ENCODE measurements around the gene ASF1A.
"Not testable (repeated sequence)": the region's sequence is repeated elsewhere in the genome, so short reads cannot be mapped to it uniquely, and the experiment has no call there.

ASF1A gene

DNA sequence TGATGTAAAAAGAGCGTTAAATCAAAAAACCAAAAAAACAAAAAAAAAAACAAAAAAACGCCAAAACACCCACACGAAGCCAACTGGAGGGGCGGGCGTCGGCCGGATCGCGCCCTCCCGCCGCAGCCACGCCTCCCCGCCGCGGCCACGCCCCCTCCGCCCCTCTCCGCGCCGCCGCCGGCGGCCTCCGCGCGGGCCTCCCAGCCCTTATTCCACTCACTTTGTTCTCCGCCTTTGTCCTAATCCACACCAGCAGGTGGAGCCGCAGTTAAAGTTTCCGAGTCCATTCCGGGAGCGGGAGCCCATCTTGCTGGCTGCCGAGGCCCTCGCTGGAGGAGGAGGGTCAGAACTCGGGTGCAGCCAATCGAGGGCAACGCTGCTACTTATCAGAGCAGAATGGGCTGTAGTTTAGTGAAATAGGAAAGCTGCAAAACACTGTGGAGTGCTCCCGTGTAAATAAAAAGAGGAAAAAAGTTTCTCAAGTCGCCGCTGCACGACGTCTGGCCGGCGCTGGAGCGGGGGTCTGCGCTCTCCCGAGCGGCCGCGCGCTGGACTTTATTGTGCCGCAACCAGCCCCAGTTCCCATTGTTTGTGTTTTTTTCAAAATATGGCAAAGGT, at the start of gene ASF1A:
TSS of gene ASF1A (plus strand) at position 346 of the 618 bp plus-strand sequence. CDS start at position 608, 262 bp downstream.
- peak; percentile 96 for DNase-seq

DNA sequence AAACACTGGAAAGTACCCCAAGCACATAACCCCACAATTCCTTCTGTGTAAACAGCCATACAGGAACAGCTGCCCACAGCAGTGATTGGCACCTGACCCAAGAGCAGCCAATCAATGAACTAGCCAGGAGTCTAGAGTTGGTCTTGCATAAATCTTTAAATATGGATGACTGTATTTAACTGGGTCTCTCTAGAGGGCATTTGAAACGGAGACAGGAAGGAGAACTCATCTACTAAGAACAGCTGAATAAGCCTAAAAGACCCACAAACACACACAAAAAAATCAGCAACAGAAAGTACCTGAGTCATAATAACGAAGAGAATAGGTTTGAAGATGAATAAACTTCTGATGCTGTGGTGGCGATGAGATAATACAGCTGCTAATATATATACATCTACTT, 49.0 kb upstream of the ASF1A start:
- no peak for DNase-seq

DNA sequence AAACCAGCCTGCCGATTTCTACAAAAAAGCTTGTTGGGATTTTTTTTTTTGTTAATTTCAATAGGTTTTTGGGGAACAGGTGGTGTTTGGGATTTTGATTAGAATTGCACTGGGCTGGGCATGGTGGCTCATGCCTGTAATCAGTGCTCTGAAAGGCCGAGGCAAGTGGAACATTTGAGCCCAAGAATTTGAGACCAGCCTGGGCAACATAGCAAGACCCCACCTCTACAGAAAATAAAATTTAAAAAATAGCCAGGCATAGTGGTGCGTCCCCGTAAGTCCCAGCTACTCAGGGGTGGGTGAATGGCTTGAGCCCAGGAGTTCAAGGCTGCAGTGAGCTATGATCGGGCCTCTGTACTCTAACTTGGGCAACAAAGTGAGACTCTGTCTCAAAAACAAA, 40.5 kb upstream of the ASF1A start:
- DNase-seq = no peak

DNA sequence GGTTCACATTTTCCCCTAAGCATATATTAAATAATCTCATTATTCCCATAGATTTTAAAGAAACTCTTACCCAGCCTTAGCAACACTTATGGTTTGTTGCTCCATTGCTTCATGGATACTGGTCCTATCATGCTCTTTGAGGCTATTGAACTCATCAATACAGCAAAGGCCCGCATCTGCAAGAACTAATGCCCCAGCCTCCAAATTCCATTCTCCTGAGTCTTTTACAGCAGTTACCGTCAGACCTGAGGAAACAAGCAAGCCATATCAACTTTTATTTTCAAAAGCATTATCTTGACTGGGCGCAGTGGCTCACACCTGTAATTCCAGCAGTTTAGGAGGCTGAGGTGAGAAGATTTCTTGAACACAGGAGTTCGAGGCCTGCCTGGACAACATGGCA, 37.7 kb upstream of the ASF1A start:
- no peak for DNase-seq

DNA sequence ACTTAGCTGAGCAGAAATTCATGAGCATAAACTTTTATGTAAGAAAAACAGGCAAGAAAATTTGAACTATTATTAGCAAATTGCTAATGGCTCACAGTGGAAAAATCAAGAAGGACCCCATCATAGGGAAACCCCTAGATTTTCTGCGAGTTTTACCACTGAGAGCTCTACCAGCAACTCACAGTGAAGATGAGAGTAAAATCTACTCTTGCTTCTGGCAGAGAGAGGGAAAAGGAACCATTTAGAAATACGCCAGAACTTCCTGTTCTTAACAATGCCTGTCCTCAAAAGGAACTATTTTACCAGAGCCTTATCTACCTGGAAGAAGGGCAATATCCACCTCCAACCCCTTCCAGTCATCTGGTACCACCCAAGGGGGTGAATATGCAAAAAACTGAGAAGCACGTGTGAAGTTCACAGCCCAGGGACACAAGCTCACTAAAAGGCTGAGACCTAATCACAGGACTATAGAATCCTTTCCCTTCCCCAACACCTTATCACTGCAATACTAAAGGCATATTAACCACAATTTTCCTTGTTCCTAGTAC, 34.4 kb upstream of the ASF1A start:
- no peak for DNase-seq

DNA sequence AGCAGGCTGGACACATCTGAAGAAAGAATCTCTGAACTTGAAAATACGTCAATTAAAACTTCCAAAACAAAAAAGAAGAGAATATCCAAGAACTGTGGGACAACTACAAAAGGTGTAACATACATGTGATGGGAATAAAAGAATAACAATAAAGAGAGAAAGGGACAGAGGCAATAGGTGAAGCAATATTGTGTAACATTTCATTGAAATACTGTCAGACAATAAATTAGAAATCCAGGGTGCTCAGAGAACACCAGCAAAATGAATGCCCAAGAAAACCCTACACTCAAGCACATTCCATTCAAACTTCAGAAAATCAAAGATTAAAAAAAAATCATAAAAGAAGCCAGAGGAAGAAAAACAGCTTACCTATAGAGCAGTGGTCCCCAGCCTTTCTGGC, 33.6 kb upstream of the ASF1A start:
- DNase-seq = no peak

DNA sequence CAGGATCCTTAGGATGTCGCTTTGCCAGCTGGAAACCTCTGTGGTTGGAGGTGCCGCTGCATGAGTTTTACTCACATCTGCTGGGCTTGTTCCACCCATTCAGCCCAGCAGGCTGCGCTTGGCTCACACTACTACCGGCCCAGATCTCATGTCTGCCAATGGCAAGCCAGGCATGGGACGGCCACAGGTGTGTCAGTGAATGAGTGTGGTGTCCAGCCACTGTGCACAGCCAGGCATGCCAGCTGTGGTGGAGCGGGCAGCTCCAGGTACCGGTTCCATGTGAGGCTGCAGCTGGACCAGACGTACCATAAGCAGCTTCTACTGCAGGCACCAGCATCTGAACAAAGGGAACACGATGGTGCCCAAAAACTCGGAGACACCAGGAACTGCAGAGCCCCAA, 33.1 kb upstream of the ASF1A start:
- no peak for DNase-seq

DNA sequence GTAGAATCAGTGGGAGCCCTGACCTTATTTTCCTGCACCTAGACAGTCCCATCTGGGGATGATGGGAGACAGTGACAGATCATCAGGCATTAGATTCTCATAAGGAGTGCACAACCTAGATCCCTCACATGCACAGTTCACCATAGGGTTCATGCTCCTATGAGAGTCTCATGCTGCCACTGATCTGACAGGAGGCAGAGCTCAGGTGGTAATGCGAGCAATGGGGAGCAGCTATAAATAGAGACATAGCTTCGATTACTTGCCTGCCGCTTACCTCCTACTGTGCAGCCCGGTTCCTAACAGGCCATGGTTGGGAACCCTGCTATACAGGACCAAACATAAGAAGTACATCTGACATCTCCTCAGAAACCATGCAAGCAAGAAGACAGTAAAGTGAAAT, 31.5 kb upstream of the ASF1A start:
- DNase-seq = no peak

DNA sequence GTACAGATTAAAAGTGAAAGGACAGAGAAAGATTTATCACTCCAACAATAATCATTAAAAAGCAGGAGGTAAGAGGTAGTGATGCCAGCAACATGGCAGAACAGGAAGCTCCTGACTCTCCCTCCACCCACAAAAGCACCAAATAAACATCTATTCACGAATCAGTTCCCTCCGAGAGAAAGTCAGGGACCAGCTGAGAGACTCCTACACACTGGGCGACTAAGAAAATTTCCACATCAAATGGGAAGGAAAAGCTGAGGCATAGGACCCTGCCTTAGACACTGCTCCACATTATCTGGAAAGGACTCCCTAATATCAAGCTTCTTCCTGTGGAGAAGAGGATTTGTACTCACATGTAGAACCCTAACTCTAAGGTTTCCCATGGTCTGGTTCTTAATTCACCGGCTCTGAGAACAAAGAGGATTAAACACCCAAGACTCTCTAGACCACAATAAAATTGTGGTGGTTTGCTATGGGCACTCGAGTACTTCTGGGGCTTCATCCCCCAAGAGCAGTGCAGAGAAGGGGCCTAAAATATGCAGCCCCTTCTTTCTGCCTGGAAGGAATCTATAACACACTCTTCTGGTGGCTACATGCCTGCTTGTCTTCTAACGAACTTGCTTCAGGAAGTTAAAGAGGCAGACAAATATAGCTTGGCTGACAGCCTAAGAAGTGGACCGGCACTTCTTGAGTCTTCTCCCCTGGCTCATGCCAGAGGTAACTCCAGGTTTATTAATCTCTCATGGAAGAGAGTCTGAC, 29.4 kb upstream of the ASF1A start:
- DNase-seq = no peak

DNA sequence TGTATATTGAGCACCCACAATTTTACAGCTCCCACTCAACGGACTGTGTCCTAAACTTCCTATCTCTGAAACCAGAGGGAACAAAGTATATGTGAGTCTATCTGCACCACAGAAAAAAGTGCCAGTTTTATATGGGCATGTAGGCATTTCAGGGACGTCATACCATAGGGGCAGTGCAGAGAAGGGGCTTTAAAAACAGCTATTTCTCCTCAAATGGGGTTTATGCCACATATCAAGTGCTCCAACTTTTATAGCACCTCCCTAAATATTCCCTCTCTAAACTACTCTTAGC, 28.9 kb upstream of the ASF1A start:
- DNase-seq = no peak

DNA sequence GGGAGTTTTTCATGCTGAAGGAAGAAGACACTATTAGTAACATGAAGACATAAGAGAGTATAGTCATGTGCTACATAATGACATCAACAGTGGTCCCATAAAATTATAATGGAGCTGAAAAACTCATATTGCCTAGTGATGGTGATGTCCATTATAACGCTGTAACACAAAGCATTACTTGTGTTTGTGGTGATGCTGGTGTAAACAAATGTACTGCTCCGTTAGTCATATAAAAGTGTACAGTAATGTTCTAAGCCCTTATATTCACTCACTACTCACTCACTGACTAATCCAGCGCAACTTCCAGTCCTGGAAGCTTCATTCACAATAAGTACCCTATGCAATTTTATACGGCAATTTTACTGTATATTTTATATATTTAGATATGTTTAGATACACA, 26.8 kb upstream of the ASF1A start:
- DNase-seq = no peak

DNA sequence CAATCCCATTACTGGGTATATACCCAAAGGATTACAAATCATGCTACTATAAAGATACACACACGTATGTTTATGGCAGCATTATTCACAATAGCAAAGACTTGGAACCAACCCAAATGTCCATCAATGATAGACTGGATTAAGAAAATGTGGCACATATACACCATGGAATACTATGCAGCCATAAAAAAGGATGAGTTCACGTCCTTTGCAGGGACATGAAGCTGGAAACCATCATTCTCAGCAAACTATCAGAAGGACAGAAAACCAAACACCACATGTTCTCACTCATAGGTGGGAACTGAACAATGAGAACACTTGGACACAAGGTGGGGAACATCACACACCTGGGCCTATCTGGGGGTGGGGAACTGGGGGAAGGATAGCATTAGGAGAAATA, 25.1 kb upstream of the ASF1A start:
- not testable (repeated sequence) for DNase-seq

DNA sequence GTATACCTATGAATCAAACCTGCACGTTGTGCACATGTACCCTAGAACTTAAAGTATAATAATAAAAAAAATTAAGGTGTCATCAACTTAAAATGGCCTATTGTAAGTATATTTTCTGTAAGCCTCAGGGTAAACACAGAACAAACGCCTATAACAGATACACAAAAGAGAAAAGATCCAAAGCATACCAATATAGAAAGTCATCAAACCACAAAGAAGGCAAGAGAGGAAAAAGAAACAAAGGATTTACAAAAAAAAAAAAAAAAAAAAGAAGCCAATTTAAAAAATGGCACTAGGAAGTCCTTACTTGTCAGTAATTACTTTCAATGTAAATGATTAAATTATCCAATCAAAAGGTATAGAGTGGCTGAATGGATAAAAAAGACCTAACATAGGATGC, 24.6 kb upstream of the ASF1A start:
- no peak for DNase-seq

DNA sequence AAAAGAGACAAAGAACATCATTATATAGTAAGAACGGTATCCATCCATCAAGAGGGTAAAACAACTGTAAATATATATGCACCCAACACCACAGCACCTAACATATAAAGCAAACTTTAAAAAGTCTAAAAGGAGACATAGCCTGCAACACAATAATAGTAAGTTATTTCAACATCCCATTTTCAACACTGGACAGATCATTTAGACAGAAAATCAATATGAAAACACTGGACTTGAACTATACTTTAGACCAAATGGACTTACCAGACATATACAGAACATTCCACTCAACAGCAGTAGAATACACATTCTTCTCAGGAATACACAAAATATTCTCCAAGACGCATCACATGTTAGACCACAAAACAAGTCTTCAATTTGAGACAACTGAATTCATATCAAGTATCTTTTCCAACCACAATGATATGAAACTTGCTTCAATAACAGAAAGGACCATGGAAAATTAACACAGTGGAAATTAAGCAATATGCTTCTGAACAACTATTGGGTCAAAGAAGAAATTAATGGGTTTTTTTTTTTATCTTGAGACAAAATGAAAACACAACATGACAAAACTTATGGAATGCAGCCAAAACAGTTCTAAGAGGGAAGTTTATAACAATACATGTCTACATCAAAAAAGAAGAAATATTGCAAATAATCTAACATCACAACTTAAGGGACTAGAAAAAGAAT, 23.9 kb upstream of the ASF1A start:
- DNase-seq = no peak

DNA sequence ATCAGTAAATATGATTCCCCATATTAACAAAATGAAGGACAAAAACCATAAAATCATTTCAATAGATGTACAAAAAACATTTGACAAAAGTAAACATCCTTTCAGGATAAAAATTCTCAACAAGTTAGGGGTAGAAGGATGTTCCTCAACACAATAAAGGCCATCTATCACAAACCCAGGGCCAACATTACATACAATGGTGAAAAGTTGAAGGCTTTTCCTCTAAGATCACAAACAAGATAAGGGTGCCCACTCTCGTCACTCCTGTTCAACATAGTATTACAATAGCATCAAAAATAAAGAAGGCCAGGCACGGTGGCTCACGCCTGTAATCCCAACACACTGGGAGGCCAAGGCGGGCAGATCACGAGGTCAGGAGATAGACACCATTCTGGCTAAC, 22.6 kb upstream of the ASF1A start:
- no peak for DNase-seq

DNA sequence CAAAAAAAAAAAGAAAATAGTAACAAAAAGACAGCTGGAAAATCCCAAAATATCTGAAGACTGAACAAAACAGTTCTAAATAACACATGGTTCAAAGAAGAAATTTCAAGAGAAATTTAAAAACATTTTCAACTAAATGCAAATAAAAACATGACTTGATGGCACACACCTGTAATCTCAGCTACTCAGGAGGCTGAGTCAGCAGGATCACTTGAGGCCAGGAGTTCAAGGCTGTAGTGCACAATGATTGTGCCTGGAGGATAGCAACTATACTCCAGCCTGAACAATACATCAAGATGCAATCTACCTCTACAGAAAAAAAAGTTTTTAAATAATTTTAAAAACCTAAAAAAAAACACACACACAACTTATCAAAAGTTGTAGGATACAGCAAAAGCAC, 21.6 kb upstream of the ASF1A start:
- no peak for DNase-seq

DNA sequence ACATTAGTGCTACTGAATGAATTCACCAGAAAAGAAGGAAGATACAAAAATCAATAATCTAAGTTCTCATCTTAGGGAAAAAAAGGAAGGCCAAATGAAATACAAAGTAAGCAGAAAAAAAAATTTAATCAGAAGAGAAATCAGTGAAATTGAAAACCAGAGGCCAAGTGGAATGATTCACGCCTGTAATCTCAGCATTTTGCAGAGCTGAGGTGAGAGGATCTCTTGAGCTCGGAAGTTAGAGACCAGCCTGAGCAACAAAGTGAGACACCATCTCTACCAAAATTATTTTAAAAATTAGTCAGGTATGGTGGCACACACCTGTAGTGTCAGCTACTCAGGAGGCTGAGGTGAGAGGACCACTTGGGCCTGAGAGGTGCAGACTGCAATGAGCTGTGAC, 21.2 kb upstream of the ASF1A start:
- DNase-seq = no peak

DNA sequence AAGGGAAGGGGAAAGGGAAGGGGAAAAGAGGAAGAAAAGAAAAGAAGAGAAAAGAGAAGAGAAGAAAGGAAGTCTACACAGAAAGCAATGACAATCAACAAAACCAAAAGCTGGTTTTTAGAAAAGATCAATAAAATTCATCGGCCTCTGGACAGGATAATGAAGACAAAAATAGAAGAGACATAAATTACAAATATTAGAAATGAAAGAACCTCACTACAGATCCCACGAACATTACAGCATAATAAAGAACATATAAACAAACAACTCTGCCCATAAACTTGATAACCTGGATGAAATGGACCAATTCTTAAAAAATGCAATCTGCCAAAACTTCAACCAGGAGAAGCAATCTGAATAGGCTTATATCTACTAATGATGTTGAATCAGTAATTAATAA, 20.7 kb upstream of the ASF1A start:
- DNase-seq = no peak

DNA sequence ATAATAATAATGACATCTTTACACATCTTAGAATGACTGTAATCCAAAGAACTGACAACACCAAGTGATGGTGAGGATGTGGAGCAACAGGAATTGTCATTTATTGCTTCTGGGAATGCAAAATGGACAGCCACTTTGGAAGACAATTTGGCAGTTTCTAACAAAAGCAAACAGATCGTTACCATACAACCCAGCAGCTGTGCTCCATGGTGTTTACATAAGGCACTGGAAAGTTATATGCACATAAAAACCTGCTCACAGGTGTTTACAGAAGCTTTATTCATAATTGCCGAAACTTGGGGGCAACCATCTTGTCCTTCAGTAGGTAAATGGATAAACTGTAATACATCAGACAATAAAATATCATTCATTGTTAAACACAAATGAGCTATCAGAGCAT, 18.3 kb upstream of the ASF1A start:
- DNase-seq = no peak

DNA sequence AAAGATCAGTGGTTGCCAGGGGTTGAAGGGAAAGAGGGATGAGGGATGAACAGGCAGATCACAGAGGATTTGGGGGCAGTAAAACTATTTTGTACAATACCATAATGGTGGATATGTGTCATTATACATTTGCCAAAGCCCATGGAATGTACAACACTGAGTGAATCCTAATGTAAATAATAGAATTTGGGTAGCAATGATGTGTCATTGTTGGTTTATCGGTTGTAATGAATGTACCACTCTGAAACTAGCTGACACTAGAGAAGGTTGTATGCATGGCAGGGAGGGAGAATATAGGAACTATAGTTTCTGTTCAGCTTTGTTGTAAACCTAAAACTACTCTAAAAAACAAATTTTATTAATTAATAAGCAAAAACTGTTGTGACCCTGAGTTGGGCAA, 17.8 kb upstream of the ASF1A start:
- DNase-seq = no peak

DNA sequence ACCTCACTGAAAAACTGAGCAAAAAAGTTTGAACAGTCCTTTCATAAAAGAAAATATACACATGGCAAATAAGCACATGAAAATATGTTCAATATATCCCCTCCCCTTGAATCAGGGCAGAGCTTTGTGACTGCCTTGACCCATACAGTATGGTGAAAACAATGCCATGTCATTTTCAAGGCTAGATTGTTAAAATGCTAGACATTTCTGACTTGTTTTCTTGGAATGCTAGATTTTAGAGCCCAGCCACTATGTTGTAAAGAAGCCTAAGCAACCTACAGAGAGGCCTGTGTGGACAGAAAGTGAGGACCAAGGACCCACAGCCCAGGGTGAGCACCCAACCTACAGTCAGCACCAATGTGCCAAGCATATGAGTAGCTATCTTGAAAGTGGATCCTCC, 17.1 kb upstream of the ASF1A start:
- no peak for DNase-seq

DNA sequence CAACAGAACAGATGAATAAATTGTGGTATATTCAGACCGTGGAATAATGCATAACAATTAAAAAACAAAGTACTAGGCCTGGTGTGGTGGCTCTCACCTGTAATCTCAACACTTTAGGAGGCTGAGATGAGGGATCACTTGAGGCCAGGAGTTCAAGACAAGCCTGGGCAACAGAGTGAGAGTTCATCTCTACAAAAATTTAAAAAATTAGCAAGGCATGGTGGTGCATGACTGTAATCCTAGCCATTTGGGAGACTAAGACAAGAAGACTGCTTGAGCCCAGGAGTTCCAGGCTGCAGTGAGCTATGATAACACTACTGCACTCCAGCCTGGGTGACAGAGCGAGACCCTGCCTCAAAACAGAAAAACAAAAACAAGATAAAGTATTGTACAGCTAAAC, 16.1 kb upstream of the ASF1A start:
- no peak for DNase-seq

DNA sequence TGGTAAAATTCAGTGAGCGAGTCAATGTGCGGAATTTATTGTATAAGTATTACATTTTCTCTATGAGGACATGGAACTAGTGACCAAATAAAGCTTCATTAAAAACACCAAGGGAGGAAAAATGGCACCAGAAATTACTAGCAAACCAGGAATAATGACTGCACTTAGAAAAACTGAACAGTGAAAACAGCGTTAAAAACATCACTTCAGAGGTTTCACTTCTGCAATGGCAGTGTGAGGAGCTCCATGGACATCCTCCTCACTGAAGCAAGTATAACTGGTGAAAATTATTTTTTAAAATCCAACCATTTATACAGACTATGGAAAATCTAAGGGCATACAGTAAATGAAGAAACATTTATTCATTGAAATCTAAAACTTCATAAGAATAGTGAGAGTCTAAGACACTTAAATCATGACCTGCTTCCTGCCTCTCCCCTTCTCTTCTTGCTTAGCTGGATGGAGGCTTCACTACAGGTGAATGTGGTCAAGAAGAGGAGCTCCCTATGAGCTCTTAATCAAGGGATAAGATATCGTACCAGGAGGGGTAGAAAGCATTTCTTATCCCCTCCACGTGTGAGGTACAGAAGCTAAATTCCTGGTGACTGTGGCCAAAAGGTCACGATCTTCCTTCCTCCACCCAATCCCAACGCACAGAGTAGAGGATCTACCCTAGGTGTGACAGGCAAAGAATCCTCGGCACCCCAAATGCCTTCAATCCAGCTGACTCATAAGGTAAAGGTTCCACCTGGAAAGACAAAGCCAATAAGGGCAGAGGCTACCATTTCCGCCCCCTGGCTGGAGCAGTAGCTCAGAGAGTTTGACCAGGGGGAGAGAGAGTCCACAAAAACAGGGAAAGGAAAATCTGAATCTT, 12.3 kb upstream of the ASF1A start:
- no peak for DNase-seq

Data from stimulated activated CD4-positive, alpha-beta T cell treated with anti-CD3 and anti-CD28 coated beads, Interleukin-1b, Interleukin-23, amount 100 ng/mL, for 48 hours (primary cell).